NT2/D1 (cell line): ENCODE measurements around the gene NFIL3.

Source experiments
- DNase-seq: peaks from one replicate; pipeline ENCODE4 v3.0.0-alpha.2; 2011; ENCODE audit warnings: low read depth, low spot score
- H3K27me3 ChIP-seq: 2 replicates; pipeline ENCODE4 v1.6.0; 2011; ENCODE audit warnings: mild to moderate bottlenecking; ENCODE audit not compliant: insufficient read length, insufficient read depth
- H3K36me3 ChIP-seq: 2 replicates; pipeline ENCODE4 v1.6.1; 2011; ENCODE audit warnings: mild to moderate bottlenecking, low read length, mixed read lengths; ENCODE audit not compliant: insufficient read depth, insufficient read length
- H3K4me1 ChIP-seq: 2 replicates; pipeline ENCODE4 v1.5.1; 2011; ENCODE audit not compliant: insufficient read depth, insufficient read length
- H3K4me3 ChIP-seq: 2 replicates; pipeline ENCODE4 v1.5.1; 2011; ENCODE audit warnings: low read depth; ENCODE audit not compliant: insufficient read length
- H3K9ac ChIP-seq: 2 replicates; pipeline ENCODE4 v1.6.0; 2011; ENCODE audit warnings: low read depth; ENCODE audit not compliant: insufficient read length
- H3K9me3 ChIP-seq: 2 replicates; pipeline ENCODE4 v1.5.1; 2011; ENCODE audit warnings: mild to moderate bottlenecking, low read length; ENCODE audit not compliant: insufficient read depth
- SUZ12 ChIP-seq: IDR thresholded peaks from 2 replicates; pipeline ENCODE4 v1.6.1; 2011; ENCODE audit not compliant: insufficient read length, insufficient read depth; ENCODE audit errors: extremely low read depth
- YY1 ChIP-seq: IDR thresholded peaks from 2 replicates; pipeline ENCODE4 v1.6.1; 2011; ENCODE audit not compliant: insufficient read length, insufficient read depth
- ZNF274 ChIP-seq: IDR thresholded peaks from 2 replicates; pipeline ENCODE4 v1.6.1; 2011; ENCODE audit warnings: mild to moderate bottlenecking, low read depth, low read length

NFIL3 gene

DNA sequence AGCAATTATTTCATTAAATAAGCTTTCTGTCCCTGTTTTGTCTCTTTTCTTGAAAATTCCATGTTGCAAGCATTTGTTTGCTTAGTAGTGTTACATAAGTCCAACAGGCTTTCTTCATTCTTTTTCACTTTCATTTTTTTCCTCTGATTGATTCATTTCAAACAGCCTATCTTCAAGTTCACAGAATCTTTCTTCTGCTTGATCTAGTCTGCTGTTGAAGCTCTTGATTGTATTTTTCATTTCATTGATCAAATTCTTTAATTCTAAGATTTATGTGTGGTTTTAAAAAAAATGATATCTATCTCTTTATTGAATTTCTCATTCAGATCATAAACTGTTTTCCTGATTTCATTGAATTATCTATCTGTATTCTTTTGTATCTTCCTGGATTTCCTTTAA, 20.4 kb upstream of the NFIL3 start:
- TF ChIP-seq SUZ12 (no peak), ZNF274 (no peak), YY1 (no peak)
- Histone ChIP-seq H3K9ac (no peak overlapping the region), H3K27me3 (no peaks in the 10 kb centered on the region), H3K4me1 (no peaks in the 10 kb centered on the region), H3K4me3 (no peak overlapping the region), H3K9me3 (peaks cover 8% of the 10 kb centered on the region; the same call in 1 of the 2 replicates), H3K36me3 (no peaks in the 10 kb centered on the region)
- no peak for DNase-seq

DNA sequence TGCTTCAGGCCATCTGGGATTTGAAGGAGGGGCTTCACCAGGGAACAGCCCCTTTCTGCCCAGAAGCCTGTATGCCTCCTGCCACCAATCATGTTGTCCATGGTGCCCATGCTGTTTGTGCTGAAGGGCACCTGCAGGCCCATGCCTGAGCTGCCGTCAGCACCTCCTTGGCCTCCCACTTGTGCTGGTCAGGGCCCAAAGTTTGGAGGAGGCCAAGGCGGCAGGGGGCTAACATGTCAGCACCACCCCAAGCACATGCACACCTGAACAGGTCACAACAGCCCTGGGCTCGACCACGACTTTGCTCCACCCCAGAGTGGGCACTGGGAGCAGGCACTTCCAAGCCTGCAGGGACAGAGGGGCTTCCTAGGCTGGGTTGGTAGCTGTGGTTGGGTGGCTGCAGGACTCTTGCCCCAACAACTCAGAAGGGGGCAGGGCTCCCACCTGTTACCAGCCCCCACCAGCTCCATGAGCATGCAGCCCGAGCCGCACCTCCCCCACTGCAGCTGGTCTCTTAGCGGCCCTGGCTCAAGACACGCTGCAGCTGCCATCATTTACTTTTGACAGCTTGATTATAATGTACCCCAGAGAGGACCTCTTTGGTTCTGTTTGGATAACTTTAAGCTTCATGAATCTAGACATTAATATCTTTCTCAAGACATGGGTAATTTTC, 19.8 kb upstream of the NFIL3 start:
- TF ChIP-seq YY1 = no peak
- TF ChIP-seq SUZ12 = no peak
- no peak for DNase-seq
- Histone ChIP-seq H3K9me3 (peaks cover 8% of the 10 kb centered on the region; the same call in 1 of the 2 replicates), H3K36me3 (no peaks in the 10 kb centered on the region), H3K9ac (no peak overlapping the region), H3K4me3 (no peak overlapping the region), H3K4me1 (no peaks in the 10 kb centered on the region), H3K27me3 (no peaks in the 10 kb centered on the region)

DNA sequence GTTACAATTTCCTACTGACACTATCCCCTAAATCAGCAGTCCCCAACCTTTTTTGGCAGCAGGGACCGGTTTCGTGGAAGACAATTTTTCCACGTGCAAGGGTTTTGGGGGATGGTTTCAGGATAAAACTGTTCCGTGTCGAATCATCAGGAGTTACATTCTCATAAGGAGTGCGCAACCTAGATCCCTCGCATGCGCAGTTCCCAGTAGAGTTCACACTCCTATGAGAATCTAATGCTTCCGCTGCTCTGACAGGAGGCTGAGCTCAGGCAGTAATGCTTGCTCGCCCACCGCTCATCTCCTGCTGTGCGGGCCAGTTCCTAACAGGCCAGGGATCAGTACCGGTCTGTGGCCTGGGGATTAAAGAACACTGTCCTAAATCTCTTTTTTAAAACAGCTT, 13.2 kb upstream of the NFIL3 start:
- H3K4me1 ChIP-seq = no peaks in the 10 kb centered on the region
- no peaks in the 10 kb centered on the region for H3K9me3 ChIP-seq
- no peaks in the 10 kb centered on the region for H3K36me3 ChIP-seq
- peaks cover 1% of the 10 kb centered on the region for H3K27me3 ChIP-seq
- H3K4me3 ChIP-seq = no peak overlapping the region
- no peak for DNase-seq
- no peak overlapping the region for H3K9ac ChIP-seq
- no peak for TF ChIP-seq SUZ12
- no peak for TF ChIP-seq ZNF274
- TF ChIP-seq YY1 = no peak

DNA sequence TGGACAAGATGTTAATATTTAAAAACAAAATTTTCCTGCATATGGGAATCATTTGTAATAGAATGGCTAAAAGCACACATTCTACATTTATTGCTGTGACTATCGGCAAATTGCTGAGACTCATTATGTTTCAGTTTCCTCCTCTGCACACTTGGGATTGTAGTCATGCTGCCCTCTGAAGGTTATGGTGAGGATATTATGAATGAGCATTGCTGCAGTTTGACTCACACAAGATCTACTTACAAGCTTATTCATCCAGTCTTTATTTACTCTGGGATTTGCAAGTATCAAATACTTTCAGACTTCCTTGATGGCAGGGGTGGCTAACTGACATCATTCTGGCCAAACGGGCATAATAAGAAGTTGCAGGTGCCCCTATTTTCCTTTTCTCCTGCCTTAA, 9.5 kb upstream of the NFIL3 start:
- H3K4me1 ChIP-seq = no peaks in the 10 kb centered on the region
- DNase-seq = no peak
- TF ChIP-seq SUZ12 = no peak
- no peak for TF ChIP-seq ZNF274
- H3K27me3 ChIP-seq = peaks cover 3% of the 10 kb centered on the region
- no peak overlapping the region for H3K9ac ChIP-seq
- no peaks in the 10 kb centered on the region for H3K9me3 ChIP-seq
- H3K36me3 ChIP-seq = no peaks in the 10 kb centered on the region
- no peak overlapping the region for H3K4me3 ChIP-seq

DNA sequence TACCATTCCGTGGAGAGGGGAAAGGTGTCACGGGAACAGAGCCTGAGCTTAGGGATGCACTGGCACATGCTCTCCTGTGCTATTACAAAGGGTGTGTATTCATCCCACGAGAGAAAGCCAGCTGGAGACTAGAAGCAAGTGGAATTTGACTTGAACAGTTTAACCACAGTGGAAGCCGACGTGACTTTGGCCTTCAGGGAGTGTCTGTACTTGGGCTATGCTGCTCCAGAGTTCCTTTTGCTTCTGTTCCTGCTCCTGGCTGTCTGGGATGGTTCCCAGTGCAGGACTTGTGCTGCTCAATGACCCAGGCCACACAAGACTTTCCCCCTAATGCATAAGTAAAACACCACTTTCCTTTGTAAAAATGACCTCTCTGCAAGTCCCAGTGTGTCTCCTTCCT, 7.9 kb upstream of the NFIL3 start:
- DNase-seq = no peak
- Histone ChIP-seq H3K9ac (no peak overlapping the region), H3K9me3 (no peaks in the 10 kb centered on the region), H3K27me3 (peaks cover 3% of the 10 kb centered on the region), H3K36me3 (no peaks in the 10 kb centered on the region), H3K4me1 (no peaks in the 10 kb centered on the region), H3K4me3 (no peak overlapping the region)
- no peak for TF ChIP-seq YY1
- TF ChIP-seq SUZ12 = no peak
- TF ChIP-seq ZNF274 = no peak

DNA sequence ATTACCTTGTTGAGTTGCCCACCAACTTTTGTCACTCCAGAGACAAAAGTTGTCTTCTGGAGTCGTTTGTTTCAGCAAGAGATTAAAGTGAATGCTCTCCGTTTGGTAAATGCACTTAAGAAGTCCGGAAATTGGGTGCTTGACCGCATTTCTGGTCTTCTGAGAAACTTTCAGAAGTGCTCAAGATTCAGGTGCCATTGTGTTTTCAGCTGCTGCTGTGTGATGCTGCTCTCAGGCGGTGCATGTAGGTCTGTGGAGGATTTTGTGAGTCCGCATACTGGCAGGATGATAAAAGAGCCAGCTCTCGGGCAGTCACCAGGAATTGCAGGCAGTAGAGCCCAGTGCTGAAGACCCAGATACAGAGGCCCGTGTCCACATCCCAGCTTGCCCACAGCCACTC, 5.9 kb upstream of the NFIL3 start:
- no peak for TF ChIP-seq YY1
- TF ChIP-seq ZNF274 = no peak
- no peak for TF ChIP-seq SUZ12
- H3K9ac ChIP-seq = no peak overlapping the region
- no peaks in the 10 kb centered on the region for H3K9me3 ChIP-seq
- H3K27me3 ChIP-seq = peaks cover 19% of the 10 kb centered on the region
- H3K4me3 ChIP-seq = no peak overlapping the region
- H3K36me3 ChIP-seq = no peaks in the 10 kb centered on the region
- no peak for DNase-seq
- H3K4me1 ChIP-seq = no peaks in the 10 kb centered on the region

DNA sequence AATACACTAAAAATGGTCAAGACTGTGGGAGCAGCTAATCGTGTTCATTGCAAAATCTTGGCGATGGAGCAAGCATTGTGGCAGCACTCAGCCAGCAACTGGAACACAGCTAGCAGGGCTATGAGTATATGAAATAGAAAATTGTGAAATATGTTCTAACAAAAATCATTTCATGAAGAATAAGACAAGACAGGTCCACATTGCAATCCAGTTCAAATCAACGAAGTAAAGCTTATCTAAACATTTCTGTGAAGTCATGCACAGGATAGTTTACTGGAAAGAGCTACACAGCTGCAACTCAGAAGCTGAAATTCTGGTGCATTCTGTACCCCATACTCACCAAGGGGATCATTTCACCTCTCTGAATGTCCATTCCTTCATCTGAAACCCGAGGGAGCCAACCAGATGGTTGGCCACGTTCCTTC, 5.3 kb upstream of the NFIL3 start:
- DNase-seq = no peak
- Histone ChIP-seq H3K9me3 (no peaks in the 10 kb centered on the region), H3K36me3 (no peaks in the 10 kb centered on the region), H3K9ac (no peak overlapping the region), H3K4me3 (no peak overlapping the region), H3K27me3 (peaks cover 25% of the 10 kb centered on the region), H3K4me1 (no peaks in the 10 kb centered on the region)
- no peak for TF ChIP-seq SUZ12
- no peak for TF ChIP-seq ZNF274
- no peak for TF ChIP-seq YY1

DNA sequence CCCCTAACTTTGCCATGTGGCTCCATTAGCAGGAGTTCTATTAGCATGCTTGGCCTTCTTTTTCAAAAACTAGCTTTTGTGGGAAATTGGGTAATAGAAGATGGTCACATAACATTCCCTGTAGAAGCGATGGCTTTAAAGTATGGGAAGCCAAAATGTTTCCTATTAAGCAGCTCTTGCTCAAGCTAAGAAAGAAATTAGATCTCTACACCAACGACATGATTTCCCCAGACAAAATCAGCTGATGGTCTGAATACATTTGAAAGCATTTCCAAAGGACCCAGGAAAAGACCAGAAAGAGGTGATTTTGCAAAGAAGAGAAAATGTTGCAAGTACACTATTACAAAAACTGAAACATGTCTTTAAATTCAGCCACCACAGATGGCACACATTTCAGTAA, 4.8 kb upstream of the NFIL3 start:
- peaks cover 25% of the 10 kb centered on the region for H3K27me3 ChIP-seq
- no peak overlapping the region for H3K9ac ChIP-seq
- no peak for DNase-seq
- TF ChIP-seq ZNF274 = no peak
- TF ChIP-seq SUZ12 = no peak
- TF ChIP-seq YY1 = no peak
- no peak overlapping the region for H3K4me3 ChIP-seq
- H3K36me3 ChIP-seq = no peaks in the 10 kb centered on the region
- no peaks in the 10 kb centered on the region for H3K9me3 ChIP-seq
- H3K4me1 ChIP-seq = no peaks in the 10 kb centered on the region
